Omental fat pad (tissue), 4 donors: ENCODE measurements around the gene APAF1. TPM values are rescaled to one million over a fixed set of nuclear protein-coding genes. Genes with fewer than 3 reads are reported as not detected.
"Not testable (repeated sequence)": the region's sequence is repeated elsewhere in the genome, so short reads cannot be mapped to it uniquely, and the experiment has no call there.

Source experiments
- ATAC-seq: fragments of 150-250 bp; one replicate; pipeline ENCODE4 v1.9.1; 2016; ENCODE audit warnings: mild to moderate bottlenecking, moderate library complexity; ENCODE audit not compliant: low FRiP score
- DNase-seq: peaks from one replicate; pipeline ENCODE4 v3.0.0-alpha.2; 2019; ENCODE audit warnings: low spot score
- total RNA-seq, 4 donors: library from RNA; depleted of rRNA; stranded (reverse); fragments of >200 nt; gene quantifications; one replicate each; pipeline ENCODE4 v1.1.0, GENCODE V29; 2016
- TF ChIP-seq, protein P1 (sequence below), 3 donors: fragments of 450-650 bp; IDR thresholded peaks; one replicate each; pipeline ENCODE4 v1.5.1; 2016 to 2017; ENCODE audit warnings: antibody characterized with exemption in 3 of 3, mild to moderate bottlenecking in 3 of 3, moderate library complexity in 2 of 3

The APAF1 gene
- total RNA-seq, 4 donors from 2014 or later = 8.4 to 24.3 (median 15.5) TPM

DNA sequence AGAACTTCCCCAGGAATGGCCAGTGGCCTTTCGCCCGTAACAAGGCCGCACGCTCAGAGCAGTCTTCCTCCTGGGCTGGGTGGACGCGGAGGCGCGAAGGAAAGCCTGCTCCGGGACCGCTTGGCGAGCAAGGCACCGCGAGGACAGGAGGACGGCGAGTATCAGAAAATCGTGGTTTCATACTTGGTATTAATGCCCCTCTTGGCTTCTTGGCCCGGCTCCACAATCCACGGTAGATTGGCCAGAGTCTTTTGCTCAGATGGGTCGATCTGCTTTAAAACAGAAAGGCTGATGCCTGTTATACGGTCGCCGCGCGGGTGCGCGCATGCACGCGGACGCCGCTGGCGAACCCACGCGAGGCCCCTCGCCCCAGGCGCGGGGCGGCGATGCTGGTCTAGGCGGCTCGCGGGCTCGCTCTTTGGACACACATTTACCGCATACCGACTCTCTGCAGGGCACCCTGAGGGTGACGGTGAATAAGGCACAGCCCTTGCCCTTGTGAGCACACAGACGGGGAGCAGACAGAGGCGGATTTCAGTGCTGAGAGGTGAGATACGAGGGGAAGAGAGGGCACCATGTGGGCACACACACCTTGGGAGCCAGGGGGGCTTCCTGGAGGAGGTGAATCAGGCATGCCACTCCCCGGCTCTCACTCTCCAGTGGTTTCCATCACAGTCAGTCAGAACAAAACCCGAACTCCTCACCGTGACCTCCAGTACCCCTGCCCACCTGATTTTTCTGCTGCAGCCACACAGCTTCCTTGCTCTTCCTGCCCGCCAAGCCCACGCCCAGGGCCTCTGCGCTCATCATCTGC lies 100.7 kb downstream of the APAF1 start:
- TF ChIP-seq, protein P1, sequence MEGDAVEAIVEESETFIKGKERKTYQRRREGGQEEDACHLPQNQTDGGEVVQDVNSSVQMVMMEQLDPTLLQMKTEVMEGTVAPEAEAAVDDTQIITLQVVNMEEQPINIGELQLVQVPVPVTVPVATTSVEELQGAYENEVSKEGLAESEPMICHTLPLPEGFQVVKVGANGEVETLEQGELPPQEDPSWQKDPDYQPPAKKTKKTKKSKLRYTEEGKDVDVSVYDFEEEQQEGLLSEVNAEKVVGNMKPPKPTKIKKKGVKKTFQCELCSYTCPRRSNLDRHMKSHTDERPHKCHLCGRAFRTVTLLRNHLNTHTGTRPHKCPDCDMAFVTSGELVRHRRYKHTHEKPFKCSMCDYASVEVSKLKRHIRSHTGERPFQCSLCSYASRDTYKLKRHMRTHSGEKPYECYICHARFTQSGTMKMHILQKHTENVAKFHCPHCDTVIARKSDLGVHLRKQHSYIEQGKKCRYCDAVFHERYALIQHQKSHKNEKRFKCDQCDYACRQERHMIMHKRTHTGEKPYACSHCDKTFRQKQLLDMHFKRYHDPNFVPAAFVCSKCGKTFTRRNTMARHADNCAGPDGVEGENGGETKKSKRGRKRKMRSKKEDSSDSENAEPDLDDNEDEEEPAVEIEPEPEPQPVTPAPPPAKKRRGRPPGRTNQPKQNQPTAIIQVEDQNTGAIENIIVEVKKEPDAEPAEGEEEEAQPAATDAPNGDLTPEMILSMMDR (IDR thresholded peaks at IDR 0.05) = no peak
- ATAC-seq (peak; percentile 53), DNase-seq (no peak)

DNA sequence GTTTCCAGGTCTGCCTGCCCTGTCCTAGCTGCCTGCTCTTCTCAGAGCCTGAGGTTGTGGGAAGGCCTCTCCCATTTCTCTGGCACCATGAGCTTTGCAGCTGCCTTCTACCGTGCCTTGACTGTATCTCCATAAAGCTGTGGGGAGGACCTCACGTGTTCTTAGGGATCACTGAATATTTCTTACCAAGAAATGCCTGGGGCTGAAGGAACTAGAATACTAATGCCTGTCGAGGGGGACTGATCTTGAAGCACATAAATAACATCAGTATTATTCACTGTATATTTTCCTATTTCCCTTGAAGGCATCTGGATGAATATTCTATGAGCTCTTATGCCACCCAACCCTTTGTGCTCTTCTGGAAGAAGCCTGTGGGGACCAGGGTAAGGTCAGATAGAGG lies 103.4 kb downstream of the APAF1 start:
- DNase-seq = no peak
- TF ChIP-seq, protein P1 (IDR thresholded peaks at IDR 0.05) = no peak
- no peak for ATAC-seq

DNA sequence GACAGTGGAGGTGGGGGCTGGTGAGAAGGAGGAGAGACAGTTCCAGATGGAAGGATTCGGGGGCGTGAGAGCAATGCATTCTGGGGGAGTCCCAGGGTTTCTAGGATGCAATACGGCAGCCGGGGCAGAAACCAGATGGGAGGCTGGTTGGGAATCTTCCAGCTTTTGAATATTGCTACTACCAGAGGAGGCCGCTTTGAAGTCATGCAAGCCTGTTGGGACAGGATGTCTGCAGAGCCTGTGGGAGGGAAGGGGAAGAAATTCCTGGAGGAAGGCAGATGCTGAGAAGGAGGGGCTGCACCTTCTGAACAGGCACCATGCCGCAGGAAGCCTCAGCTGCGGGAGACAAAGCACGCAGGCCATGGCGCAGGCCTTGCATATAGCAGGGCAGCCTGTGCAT lies 105.4 kb downstream of the APAF1 start:
- DNase-seq (no peak), ATAC-seq (no peak)
- TF ChIP-seq, protein P1 (IDR thresholded peaks at IDR 0.05) = no peak

DNA sequence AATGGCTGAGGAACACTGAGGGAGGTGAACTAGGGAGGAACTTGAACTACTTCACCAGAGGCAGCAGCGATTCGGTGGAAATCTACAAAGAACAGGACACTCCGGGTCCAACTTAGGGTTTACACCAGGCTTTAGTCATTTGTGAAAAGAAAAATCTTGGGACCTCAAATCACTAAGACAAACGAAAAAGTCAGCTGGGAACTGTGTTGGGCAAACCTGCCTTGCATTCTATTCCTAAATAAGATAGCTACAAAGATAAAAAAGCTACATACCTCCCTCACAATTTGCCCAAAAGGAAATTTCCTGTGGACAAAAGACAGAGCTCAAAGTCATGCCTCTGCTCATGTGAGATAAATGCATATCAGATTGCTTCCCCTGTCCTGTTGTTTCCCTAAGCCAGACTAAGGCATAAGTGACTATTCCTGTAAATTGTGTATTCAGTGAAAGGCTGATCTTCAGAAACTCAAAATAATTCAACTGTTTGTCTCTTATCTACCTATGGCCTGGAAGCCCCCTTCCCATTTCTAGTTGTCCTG lies 106.6 kb downstream of the APAF1 start:
- DNase-seq (no peak), ATAC-seq (no peak)
- TF ChIP-seq, protein P1 (IDR thresholded peaks at IDR 0.05) = no peak

DNA sequence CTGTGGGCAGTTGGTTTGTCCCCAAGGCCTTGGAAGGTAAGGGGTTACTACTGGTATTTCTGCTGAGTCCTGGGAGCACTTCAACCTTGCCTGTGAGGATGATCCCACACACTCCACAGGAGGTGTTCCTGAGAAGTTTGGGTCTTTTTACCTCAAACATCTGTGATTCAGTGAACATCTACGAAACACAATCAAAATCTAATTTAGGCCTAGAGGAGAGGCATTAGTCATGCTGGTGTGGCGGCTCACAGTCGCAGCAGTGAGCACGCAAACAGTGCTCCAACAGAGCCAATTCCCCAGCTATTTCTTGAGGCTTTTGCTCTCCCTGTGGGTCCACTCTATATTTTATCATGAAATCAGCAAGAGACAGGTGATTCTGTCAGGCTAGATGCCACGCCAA lies 107.6 kb downstream of the APAF1 start:
- TF ChIP-seq, protein P1 (IDR thresholded peaks at IDR 0.05) = no peak
- ATAC-seq (no peak), DNase-seq (no peak)

DNA sequence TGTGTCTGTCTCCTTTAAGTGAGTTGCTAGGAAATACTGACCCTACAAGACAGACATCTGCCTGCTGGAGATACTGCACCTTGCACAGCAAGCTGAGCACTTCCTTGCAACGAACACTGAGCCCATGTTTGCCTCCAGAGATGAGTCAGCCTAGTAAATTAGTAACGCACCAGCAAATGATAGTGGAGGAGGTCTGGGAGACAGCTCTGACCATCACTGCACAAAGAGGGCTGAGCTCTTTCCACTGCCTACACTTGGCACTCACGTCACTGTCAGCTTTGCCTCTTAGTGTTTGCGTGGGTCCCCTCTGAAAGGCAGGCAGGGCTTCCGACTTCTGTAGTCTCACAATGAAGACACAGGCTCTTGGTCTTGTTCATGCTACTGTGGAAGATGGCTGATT lies 109.0 kb downstream of the APAF1 start:
- ATAC-seq (no peak), DNase-seq (no peak)
- TF ChIP-seq, protein P1 (IDR thresholded peaks at IDR 0.05) = no peak

DNA sequence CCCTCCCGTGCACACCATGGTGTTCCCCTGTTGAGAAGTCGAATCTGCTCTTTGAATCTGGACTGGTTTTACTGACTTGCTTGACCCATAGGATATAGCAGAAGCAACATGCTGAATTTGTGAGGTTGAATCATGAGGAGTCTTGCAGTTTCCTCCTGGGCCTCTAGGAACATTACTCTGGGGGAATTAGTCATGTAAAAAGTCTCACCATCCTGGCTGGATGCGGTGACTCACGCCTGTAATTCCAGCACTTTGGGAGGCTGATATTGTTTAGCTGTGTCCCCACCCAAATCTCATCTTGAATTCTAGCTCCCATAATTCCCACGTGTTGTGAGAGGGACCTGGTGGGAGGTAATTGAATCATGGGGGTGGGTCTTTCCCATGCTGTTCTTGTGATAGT lies 110.8 kb downstream of the APAF1 start:
- not testable (repeated sequence) for ATAC-seq, DNase-seq
